GM23248 (cell line): ENCODE results near the gene RIPK3. TPM values are rescaled to one million over a fixed set of nuclear protein-coding genes. Genes with fewer than 3 reads are reported as not detected.

Source experiments
- DNase-seq: peaks from one replicate; pipeline ENCODE4 v3.0.0-alpha.2; 2015
- H2AFZ ChIP-seq: fragments of 200-600 bp; sonication (generic); 2 replicates; pipeline ENCODE4 v1.6.1; 2016; ENCODE audit warnings: antibody characterized with exemption
- H3F3A ChIP-seq: fragments of 200-600 bp; sonication (generic); 2 replicates; pipeline ENCODE4 v1.6.1; 2016; ENCODE audit warnings: mild to moderate bottlenecking, antibody characterized with exemption, mixed run types; ENCODE audit not compliant: insufficient read depth
- H3K27ac ChIP-seq: fragments of 200-600 bp; sonication (generic); 2 replicates; pipeline ENCODE4 v1.5.1; 2016; ENCODE audit warnings: mild to moderate bottlenecking
- H3K27me3 ChIP-seq: fragments of 200-600 bp; sonication (generic); replicated peaks from 2 replicates; pipeline ENCODE4 v1.6.1; 2016; ENCODE audit warnings: mild to moderate bottlenecking; ENCODE audit not compliant: insufficient read depth
- H3K36me3 ChIP-seq: fragments of 200-600 bp; sonication (generic); 2 replicates; pipeline ENCODE4 v1.6.1; 2016; ENCODE audit warnings: low read depth, mild to moderate bottlenecking
- H3K4me1 ChIP-seq: fragments of 200-600 bp; sonication (generic); 2 replicates; pipeline ENCODE4 v1.6.1; 2016; ENCODE audit warnings: mild to moderate bottlenecking; ENCODE audit not compliant: insufficient read depth
- H3K4me2 ChIP-seq: fragments of 200-600 bp; sonication (generic); one replicate; pipeline ENCODE4 v1.6.1; 2016; ENCODE audit warnings: mild to moderate bottlenecking; ENCODE audit not compliant: unreplicated experiment
- H3K4me3 ChIP-seq: fragments of 200-600 bp; sonication (generic); 2 replicates; pipeline ENCODE4 v1.5.1; 2016; ENCODE audit warnings: mild to moderate bottlenecking
- H3K79me2 ChIP-seq: fragments of 200-600 bp; sonication (generic); 2 replicates; pipeline ENCODE4 v1.6.1; 2016; ENCODE audit warnings: mild to moderate bottlenecking; ENCODE audit not compliant: insufficient read depth
- H3K9ac ChIP-seq: fragments of 200-600 bp; sonication (generic); 2 replicates; pipeline ENCODE4 v1.6.1; 2016; ENCODE audit warnings: mild to moderate bottlenecking
- H3K9me2 ChIP-seq: fragments of 200-600 bp; sonication (generic); 2 replicates; pipeline ENCODE4 v1.6.1; 2016; ENCODE audit warnings: mixed run types, mild to moderate bottlenecking, moderate library complexity; ENCODE audit not compliant: insufficient read depth
- H3K9me3 ChIP-seq: fragments of 200-600 bp; sonication (generic); one replicate; pipeline ENCODE4 v1.6.1; 2017; ENCODE audit warnings: low read depth
- H4K20me1 ChIP-seq: fragments of 200-600 bp; sonication (generic); 2 replicates; pipeline ENCODE4 v1.6.0; 2016; ENCODE audit not compliant: insufficient read depth
- EZH2 ChIP-seq: fragments of 200-600 bp; sonication (generic); IDR thresholded peaks from 2 replicates; pipeline ENCODE4 v1.6.1; 2018; ENCODE audit warnings: antibody characterized with exemption, mild to moderate bottlenecking; ENCODE audit not compliant: insufficient read depth, poor library complexity, severe bottlenecking
- EZH2phosphoT487 ChIP-seq: fragments of 200-600 bp; sonication (generic); IDR thresholded peaks from 2 replicates; pipeline ENCODE4 v1.6.1; 2018; ENCODE audit warnings: antibody characterized with exemption, moderate library complexity, mild to moderate bottlenecking, low read depth; ENCODE audit not compliant: insufficient read depth
- WGBS, 2 experiments: methylation state at CpG; one replicate each; pipeline ENCODE4 v1.1.6; 2015 to 2017; ENCODE audit warnings: low lambda C conversion rate in 2 of 2, low coverage in 1 of 2; ENCODE audit errors: missing lambda C conversion rate in 2 of 2; 5-methylcytosine and 5-hydroxymethylcytosine counted together
- in situ Hi-C: fragments of 300-500 bp; cut with MboI; formaldehyde crosslinking; loops from 2 replicates; pipeline ENCODE4 v1.15.0; 2020
- polyA plus RNA-seq: library from polyadenylated mRNA; unstranded; fragments of >200 nt; fragmentation: Nextera tagmentation; extraction: Ambion mirVana; gene quantifications from 2 replicates; pipeline ENCODE4 v1.2.1, GENCODE V29; 2016
- total RNA-seq: library from RNA; depleted of rRNA; stranded (reverse); fragments of >200 nt; shearing (Covaris generic); gene quantifications from 2 replicates; pipeline ENCODE4 v1.2.3, GENCODE V29; 2014

Gene RIPK3
- total and polyA plus RNA-seq, 2 experiments from 2014 or later: 2.2 to 5.1 TPM

DNA sequence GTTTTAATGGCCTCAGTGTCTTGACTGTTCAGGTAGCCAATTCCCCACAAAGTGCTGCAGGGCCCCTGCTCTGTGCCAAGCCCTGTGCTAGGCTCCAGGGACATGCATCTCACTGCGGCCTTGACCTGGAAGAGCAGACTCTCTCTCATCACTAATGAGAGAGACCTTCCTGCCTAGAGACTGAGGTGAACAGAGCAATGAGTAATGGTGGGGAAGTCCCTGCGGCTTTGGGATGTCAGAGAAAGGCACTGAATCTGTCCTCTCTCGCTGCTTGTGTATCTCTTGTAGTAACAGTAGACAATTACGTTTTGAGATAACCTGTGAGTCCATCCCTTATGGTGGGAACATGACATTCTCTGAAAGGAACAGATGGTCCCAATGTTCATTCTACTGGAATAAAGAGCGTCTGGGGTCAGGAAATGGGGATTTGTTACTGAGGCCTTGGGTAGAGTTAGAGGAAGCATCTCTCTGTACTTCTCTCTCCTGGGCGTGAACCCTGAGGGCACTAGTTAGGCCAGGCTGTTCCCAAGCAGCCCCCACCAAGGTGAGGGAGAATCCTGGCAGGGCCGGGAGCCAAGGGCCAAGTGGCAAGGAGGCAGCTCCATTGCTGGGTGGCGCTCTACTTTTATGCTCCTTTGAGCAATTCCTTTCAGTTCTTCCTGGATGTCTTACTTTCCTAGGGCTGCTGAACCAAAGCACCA is 41.7 kb upstream of the RIPK3 start:
- 0 out of 2 replicates have a peak, but pooled peaks cover 3% of the 10 kb centered on the region for H3K4me1 ChIP-seq
- H3K4me2 ChIP-seq: no peak overlapping the region
- H4K20me1 ChIP-seq: no peaks in the 10 kb centered on the region
- H3F3A ChIP-seq: peaks cover 22% of the 10 kb centered on the region
- H3K4me3 ChIP-seq: no peak overlapping the region
- in situ Hi-C loops: no loop called here
- H2AFZ ChIP-seq: no peak overlapping the region
- H3K79me2 ChIP-seq: no peaks in the 10 kb centered on the region
- no peaks in the 10 kb centered on the region for H3K9me3 ChIP-seq
- 84 to 85% methylated on average over 8 of the region's 8 CpGs for WGBS, 2 experiments
- H3K36me3 ChIP-seq: peaks cover 7% of the 10 kb centered on the region; the same call in 1 of the 2 replicates
- no peaks in the 10 kb centered on the region for H3K9me2 ChIP-seq
- H3K27ac ChIP-seq: no peak overlapping the region
- TF ChIP-seq EZH2phosphoT487: no peak
- TF ChIP-seq EZH2: no peak
- H3K27me3 ChIP-seq: no peaks in the 10 kb centered on the region
- H3K9ac ChIP-seq: no peak overlapping the region
- no peak for DNase-seq

DNA sequence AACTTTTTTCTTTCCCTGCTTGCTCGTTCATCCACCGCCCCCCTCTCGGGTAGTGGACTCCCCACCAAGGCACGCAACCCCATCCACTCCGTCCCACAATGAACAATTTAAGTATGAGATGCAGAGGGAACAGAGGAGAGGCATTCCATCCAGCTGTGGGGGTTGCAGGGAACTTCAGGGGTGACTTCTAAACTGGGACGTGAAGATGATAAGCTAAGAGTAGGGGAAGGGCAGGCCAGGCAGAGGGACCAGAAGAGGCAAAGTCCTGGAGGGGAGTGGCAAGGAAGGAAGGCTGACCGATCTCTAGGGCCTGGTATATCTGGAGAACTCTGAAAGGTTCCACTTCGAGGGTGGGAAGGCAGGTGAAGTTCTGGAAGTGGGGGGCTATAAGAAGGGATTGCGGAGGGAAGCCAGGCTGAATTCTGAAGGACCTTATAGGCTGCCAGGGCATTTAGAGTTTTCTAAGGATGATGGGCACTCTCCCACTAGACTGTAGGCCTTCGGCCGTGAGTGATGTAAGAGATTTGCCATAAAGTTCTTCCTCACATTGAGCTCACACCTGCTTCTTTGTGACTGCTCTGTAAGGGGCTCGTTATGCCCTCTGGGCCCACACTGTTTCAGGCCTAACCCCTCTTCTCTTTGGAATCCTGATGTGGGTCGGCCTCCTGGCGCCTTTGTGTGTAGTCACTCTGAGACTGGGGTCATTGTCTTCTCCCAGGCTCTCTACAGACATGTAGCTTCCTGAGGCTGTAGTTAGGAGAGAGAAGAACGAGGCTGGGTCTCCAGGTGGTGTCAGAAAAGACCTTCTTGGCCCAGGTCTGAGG is 40.3 kb upstream of the RIPK3 start:
- H3K4me2 ChIP-seq: no peak overlapping the region
- H3K27me3 ChIP-seq: no peaks in the 10 kb centered on the region
- peaks cover 8% of the 10 kb centered on the region; the same call in 1 of the 2 replicates for H3K36me3 ChIP-seq
- H3K4me3 ChIP-seq: no peak overlapping the region
- no peaks in the 10 kb centered on the region for H4K20me1 ChIP-seq
- H3F3A ChIP-seq: peaks cover 22% of the 10 kb centered on the region
- H3K4me1 ChIP-seq: 0 out of 2 replicates have a peak, but pooled peaks cover 3% of the 10 kb centered on the region
- no peak for DNase-seq
- H3K79me2 ChIP-seq: no peaks in the 10 kb centered on the region
- no peaks in the 10 kb centered on the region for H3K9me3 ChIP-seq
- no peak overlapping the region for H2AFZ ChIP-seq
- in situ Hi-C loops: no loop called here
- no peak overlapping the region for H3K9ac ChIP-seq
- TF ChIP-seq EZH2phosphoT487: no peak
- TF ChIP-seq EZH2: no peak
- no peaks in the 10 kb centered on the region for H3K9me2 ChIP-seq
- no peak overlapping the region for H3K27ac ChIP-seq
- 64 to 68% methylated on average over 15 of the region's 15 CpGs for WGBS, 2 experiments

DNA sequence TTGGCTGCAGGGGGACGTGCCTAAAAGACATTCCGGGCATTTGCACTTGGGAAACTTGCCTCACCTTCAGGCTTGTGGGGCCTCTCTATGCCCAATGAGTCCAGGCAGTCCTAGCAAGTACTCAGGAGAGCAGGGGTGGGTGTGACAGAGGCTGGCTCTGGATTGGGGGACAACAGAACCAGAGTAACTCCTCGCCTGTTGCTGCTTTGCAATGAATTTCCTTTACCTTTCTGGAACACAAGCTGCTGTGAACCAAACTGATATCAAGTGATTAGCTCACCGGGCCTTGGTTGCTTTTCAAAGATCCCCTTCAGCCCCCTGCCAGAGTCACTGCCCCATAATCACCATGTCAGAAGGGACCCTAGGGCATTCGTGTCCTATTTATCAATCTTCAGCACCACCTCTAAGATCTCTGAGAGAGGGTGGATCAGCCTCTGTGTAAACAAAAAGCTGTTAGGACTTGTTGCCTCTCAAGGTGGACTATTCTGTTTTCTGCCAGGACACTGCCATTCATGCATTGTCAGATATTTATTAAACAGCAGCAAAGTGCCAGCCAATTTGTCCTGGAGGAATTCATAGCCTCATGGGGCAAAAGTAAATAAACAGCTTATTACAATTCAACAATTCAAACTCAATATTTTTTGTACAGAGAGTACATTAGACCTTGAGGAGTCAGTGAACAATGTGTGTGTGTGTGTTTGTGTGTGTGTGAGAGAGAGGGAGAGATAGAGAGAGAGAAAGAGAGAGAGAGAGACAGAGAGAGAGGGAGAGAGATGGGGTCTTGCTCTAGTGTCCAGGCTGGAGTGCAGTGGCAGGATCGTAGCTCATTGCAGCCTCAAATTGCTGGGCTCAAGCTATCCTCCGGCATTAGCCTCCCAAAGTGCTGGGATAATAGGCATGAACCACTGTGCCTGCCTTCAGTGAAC is 39.5 kb upstream of the RIPK3 start:
- DNase-seq: no peak
- H3K36me3 ChIP-seq: peaks cover 13% of the 10 kb centered on the region; the same call in 1 of the 2 replicates
- TF ChIP-seq EZH2phosphoT487 (no peak), EZH2 (no peak)
- no peaks in the 10 kb centered on the region for H3K9me3 ChIP-seq
- H3K9me2 ChIP-seq: no peaks in the 10 kb centered on the region
- H3F3A ChIP-seq: peaks cover 22% of the 10 kb centered on the region
- H3K79me2 ChIP-seq: no peaks in the 10 kb centered on the region
- in situ Hi-C loops: no loop called here
- WGBS, 2 experiments: 63 to 68% methylated on average over 7 of the region's 7 CpGs
- H3K9ac ChIP-seq: no peak overlapping the region
- 0 out of 2 replicates have a peak, but pooled peaks cover 3% of the 10 kb centered on the region for H3K4me1 ChIP-seq
- no peak overlapping the region for H2AFZ ChIP-seq
- H4K20me1 ChIP-seq: no peaks in the 10 kb centered on the region
- no peak overlapping the region for H3K27ac ChIP-seq
- no peak overlapping the region for H3K4me2 ChIP-seq
- no peak overlapping the region for H3K4me3 ChIP-seq
- H3K27me3 ChIP-seq: no peaks in the 10 kb centered on the region

DNA sequence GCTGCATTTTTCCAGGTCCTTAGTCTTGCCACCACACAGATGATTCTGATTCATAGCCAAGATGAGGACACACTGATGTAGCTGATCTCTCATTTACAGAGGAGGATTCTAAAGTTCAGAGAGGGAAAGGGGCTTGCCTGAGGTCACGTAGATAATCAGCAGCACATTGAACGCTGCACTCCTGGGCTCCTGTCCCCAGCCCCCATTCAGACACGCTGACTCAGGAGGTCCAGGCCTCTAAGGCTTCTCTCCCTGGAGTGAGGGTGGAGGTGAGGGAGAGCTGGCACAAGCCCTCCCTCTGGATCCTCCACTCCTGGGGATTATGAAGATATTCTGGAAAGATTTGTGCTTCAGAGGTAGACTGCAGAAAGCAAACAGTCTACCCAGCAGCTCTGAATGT is 38.5 kb upstream of the RIPK3 start:
- Histone ChIP-seq H3F3A (peaks cover 22% of the 10 kb centered on the region), H3K36me3 (peaks cover 15% of the 10 kb centered on the region; the same call in 1 of the 2 replicates), H3K9me2 (no peaks in the 10 kb centered on the region), H3K9me3 (no peaks in the 10 kb centered on the region), H3K9ac (no peak overlapping the region), H3K27ac (no peak overlapping the region), H3K4me1 (0 out of 2 replicates have a peak, but pooled peaks cover 3% of the 10 kb centered on the region), H2AFZ (no peak overlapping the region), H3K4me2 (no peak overlapping the region), H4K20me1 (no peaks in the 10 kb centered on the region), H3K4me3 (no peak overlapping the region), H3K27me3 (no peaks in the 10 kb centered on the region), H3K79me2 (no peaks in the 10 kb centered on the region)
- no peak for TF ChIP-seq EZH2phosphoT487
- no peak for TF ChIP-seq EZH2
- in situ Hi-C loops: no loop called here
- DNase-seq: no peak
- WGBS, 2 experiments: 43 to 56% methylated on average over 3 of the region's 3 CpGs
